Nephron (organoid): ENCODE results near the gene UBAC2.

ENCODE experiments used
- H3K27ac Mint-ChIP-seq, 3 experiments: 2 replicates each; pipeline ENCODE4 v1.8.0; 2020; ENCODE audit warnings: mixed read lengths in 3 of 3, mild to moderate bottlenecking in 2 of 3, moderate library complexity in 1 of 3
- H3K27me3 Mint-ChIP-seq: 2 replicates; pipeline ENCODE4 v1.8.0; 2021; ENCODE audit warnings: low read depth, mild to moderate bottlenecking, moderate library complexity, mixed read lengths
- H3K36me3 Mint-ChIP-seq: 2 replicates; pipeline ENCODE4 v1.8.0; 2020; ENCODE audit warnings: low read depth, mixed read lengths
- H3K4me1 Mint-ChIP-seq: 2 replicates; pipeline ENCODE4 v1.8.0; 2020; ENCODE audit warnings: mixed read lengths
- H3K4me3 Mint-ChIP-seq, 3 experiments: 2 replicates each; pipeline ENCODE4 v1.8.0; 2020; ENCODE audit warnings: mild to moderate bottlenecking in 3 of 3, mixed read lengths in 3 of 3, moderate library complexity in 2 of 3
- H3K9me3 Mint-ChIP-seq: 2 replicates; pipeline ENCODE4 v1.8.0; 2020; ENCODE audit warnings: mixed read lengths
- TF ChIP-seq, protein P1 (sequence below), 3 experiments: fragments of 200-600 bp; sonication (generic); IDR thresholded peaks; one replicate each; pipeline ENCODE4 v1.5.0; 2021; ENCODE audit warnings: antibody characterized with exemption in 3 of 3; ENCODE audit not compliant: unreplicated experiment in 3 of 3

The UBAC2 gene

GRCh38 chr13:99278200-99278599 lies 77.5 kb downstream of the UBAC2 start:
- H3K27ac Mint-ChIP-seq = no peak overlapping the region
- H3K9me3 Mint-ChIP-seq = no peaks in the 10 kb centered on the region
- H3K4me3 Mint-ChIP-seq = no peak overlapping the region
- TF ChIP-seq, protein P1, sequence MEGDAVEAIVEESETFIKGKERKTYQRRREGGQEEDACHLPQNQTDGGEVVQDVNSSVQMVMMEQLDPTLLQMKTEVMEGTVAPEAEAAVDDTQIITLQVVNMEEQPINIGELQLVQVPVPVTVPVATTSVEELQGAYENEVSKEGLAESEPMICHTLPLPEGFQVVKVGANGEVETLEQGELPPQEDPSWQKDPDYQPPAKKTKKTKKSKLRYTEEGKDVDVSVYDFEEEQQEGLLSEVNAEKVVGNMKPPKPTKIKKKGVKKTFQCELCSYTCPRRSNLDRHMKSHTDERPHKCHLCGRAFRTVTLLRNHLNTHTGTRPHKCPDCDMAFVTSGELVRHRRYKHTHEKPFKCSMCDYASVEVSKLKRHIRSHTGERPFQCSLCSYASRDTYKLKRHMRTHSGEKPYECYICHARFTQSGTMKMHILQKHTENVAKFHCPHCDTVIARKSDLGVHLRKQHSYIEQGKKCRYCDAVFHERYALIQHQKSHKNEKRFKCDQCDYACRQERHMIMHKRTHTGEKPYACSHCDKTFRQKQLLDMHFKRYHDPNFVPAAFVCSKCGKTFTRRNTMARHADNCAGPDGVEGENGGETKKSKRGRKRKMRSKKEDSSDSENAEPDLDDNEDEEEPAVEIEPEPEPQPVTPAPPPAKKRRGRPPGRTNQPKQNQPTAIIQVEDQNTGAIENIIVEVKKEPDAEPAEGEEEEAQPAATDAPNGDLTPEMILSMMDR (IDR thresholded peaks at IDR 0.05; ENCODE audit: unreplicated experiment in 3 of 3) = no peak
- peaks cover 18% of the 10 kb centered on the region for H3K4me1 Mint-ChIP-seq
- H3K36me3 Mint-ChIP-seq = peaks cover 19% of the 10 kb centered on the region
- H3K27me3 Mint-ChIP-seq = no peaks in the 10 kb centered on the region

DNA sequence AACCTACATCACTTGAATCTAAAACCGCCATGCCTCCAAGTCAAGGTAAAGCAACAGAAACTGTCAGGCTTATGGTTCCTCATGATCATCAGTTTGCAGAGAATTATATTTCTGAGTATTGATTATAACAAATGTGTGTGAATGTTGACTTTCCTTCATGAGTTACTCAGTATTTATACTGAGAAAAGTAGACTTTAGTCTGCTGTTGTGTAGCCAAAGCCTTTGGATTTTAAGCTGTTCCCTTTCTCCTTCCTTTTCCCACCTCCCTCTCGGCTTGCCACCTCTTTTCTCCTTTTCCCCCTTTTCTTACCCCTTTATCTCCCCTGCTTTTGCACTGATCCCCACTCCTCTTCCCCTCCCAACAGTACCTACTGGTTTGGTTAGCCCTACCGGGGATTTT lies 78.2 kb downstream of the UBAC2 start:
- Mint-ChIP-seq H3K4me1 (peaks cover 18% of the 10 kb centered on the region), H3K36me3 (peaks cover 19% of the 10 kb centered on the region), H3K4me3 (no peak overlapping the region), H3K27me3 (no peaks in the 10 kb centered on the region), H3K27ac (no peak overlapping the region), H3K9me3 (no peaks in the 10 kb centered on the region)
- TF ChIP-seq, protein P1 (IDR thresholded peaks at IDR 0.05; ENCODE audit: unreplicated experiment in 3 of 3) = no peak

GRCh38 chr13:99279637-99280036 lies 79.0 kb downstream of the UBAC2 start:
- no peaks in the 10 kb centered on the region for H3K9me3 Mint-ChIP-seq
- H3K4me3 Mint-ChIP-seq = no peak overlapping the region
- peak overlapping the region; percentile 21 to 76 (median 71) for H3K27ac Mint-ChIP-seq
- TF ChIP-seq, protein P1 (IDR thresholded peaks at IDR 0.05; ENCODE audit: unreplicated experiment in 3 of 3) = no peak
- peaks cover 19% of the 10 kb centered on the region for H3K36me3 Mint-ChIP-seq
- H3K27me3 Mint-ChIP-seq = no peaks in the 10 kb centered on the region
- H3K4me1 Mint-ChIP-seq = peaks cover 23% of the 10 kb centered on the region

- H3K4me1 Mint-ChIP-seq = peaks cover 24% of the 10 kb centered on the region
- no peaks in the 10 kb centered on the region for H3K9me3 Mint-ChIP-seq
- peaks cover 15% of the 10 kb centered on the region for H3K36me3 Mint-ChIP-seq
- H3K27ac Mint-ChIP-seq = peak overlapping the region; percentile 21 to 76 (median 71)
- TF ChIP-seq, protein P1 (IDR thresholded peaks at IDR 0.05; ENCODE audit: unreplicated experiment in 3 of 3) = no peak
- H3K4me3 Mint-ChIP-seq = no peak overlapping the region
- H3K27me3 Mint-ChIP-seq = no peaks in the 10 kb centered on the region
These were observed 79.5 kb downstream of the UBAC2 start for GRCh38 chr13:99280166-99280565.

- H3K9me3 Mint-ChIP-seq = no peaks in the 10 kb centered on the region
- no peak overlapping the region for H3K27ac Mint-ChIP-seq
- no peaks in the 10 kb centered on the region for H3K27me3 Mint-ChIP-seq
- TF ChIP-seq, protein P1 (IDR thresholded peaks at IDR 0.05; ENCODE audit: unreplicated experiment in 3 of 3) = no peak
- peaks cover 11% of the 10 kb centered on the region for H3K36me3 Mint-ChIP-seq
- peaks cover 40% of the 10 kb centered on the region for H3K4me1 Mint-ChIP-seq
- H3K4me3 Mint-ChIP-seq = no peak overlapping the region
These were observed 81.2 kb downstream of the UBAC2 start for GRCh38 chr13:99281811-99282263.
